Activated CD4-positive, alpha-beta T cell treated with anti-CD3 and anti-CD28 coated beads, Interleukin-2, amount 50 U/mL, for 4 hours (primary cell): ENCODE results near the gene NPDC1.
"Not testable (repeated sequence)": the region's sequence is repeated elsewhere in the genome, so short reads cannot be mapped to it uniquely, and the experiment has no call there.

Experiments
- DNase-seq, 2 experiments: peaks; one replicate each; pipeline ENCODE4 v3.0.0-alpha.2; 2020

NPDC1 gene

DNA sequence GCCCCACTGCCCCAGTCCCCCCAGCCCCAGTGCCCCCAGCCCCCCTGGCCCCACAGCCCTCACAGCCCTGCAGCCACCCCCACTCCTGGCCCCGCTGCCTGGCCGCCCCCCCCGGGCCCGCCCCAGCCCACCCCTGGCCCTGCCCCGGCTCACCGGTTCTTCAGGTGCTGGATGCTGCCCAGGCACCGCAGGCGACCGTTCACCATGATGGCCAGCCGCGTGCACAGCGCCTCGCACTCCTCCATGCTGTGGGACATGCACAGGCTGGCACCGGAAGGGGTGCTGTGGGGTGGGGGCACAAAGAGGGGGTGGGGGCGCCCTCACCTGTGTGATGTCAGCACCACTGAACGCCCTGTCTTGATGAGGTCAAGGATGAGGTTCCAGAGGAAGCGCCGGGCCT, 36.8 kb downstream of the NPDC1 start:
- DNase-seq, result no peak

DNA sequence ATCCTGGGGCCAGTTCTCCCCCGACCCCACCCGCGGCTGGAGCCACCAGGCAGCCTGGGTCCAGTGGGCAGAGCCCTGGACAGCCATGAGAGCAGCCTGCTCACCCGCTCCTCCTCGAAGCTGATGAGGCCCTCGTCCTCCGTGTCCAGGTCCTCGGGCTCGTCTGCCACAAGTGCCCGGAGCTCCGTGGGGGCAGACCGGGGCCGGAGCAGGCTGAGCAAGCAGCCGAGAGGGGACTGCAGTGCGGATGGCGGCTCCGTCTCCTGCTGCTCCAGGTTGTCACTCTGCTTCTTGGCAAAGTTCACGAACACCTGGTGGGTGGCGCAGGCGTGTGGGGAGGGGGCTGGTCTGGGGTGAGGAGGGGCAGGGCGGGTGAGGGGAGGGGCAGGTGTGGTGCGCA, 37.7 kb downstream of the NPDC1 start:
- DNase-seq, result no peak

DNA sequence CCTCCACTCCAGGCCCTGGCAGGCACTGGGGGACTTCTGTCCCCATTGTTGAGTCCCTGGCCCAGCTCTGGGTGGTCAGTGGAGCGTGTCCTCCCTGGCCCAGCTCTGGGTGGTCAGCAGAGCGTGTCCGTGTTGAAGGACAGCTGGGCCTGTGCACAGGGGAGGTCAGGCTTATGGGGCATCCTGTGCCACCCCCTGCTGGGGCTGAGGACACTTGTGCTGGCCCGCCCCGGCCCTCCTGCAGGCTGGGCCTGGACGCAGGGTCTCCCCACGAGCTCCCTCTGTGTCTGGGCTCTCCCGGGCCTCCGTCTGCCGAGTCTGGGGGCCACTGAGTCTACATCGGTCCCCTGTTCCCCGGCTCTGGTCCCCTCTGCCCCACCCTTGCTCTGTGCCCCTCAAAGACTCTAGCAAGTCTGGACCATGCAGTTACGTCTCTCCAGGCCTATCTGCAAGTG, 38.1 kb downstream of the NPDC1 start:
- DNase-seq, result no peak

DNA sequence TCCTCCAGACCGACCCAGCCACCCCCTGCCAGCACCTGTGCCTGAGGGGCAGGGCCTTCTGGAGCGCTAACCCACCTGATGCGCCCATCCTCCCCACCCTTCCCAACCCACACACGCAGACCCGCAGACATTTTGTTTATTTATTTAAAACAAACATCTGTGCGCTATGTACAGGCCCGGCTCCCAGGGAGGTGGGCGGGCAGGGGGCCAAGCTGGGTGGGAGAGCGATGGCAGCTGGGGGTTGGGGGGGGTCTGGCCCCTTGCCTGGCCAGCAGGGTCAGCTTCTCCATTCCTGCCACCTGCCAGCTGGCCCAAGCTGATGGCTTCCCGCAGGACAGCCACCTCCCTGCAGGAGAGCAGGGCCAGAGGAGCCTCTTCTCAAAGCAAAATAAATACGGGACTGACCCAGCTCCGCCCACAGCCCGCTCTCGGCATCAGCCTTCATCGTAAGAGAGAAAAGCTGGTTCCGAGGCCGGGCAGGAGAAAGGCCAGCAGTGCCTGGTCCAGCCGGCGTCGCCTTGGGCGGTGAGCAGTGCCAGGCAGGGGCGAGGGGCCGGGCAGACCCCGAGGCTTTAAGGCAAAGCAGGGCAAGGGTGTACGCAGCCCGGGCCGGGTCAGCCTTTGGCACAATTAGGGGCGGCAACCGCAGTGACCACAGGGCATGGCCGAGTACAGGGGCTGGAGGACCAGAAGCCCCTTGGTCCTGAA, 38.7 kb downstream of the NPDC1 start:
- DNase-seq, result no peak

DNA sequence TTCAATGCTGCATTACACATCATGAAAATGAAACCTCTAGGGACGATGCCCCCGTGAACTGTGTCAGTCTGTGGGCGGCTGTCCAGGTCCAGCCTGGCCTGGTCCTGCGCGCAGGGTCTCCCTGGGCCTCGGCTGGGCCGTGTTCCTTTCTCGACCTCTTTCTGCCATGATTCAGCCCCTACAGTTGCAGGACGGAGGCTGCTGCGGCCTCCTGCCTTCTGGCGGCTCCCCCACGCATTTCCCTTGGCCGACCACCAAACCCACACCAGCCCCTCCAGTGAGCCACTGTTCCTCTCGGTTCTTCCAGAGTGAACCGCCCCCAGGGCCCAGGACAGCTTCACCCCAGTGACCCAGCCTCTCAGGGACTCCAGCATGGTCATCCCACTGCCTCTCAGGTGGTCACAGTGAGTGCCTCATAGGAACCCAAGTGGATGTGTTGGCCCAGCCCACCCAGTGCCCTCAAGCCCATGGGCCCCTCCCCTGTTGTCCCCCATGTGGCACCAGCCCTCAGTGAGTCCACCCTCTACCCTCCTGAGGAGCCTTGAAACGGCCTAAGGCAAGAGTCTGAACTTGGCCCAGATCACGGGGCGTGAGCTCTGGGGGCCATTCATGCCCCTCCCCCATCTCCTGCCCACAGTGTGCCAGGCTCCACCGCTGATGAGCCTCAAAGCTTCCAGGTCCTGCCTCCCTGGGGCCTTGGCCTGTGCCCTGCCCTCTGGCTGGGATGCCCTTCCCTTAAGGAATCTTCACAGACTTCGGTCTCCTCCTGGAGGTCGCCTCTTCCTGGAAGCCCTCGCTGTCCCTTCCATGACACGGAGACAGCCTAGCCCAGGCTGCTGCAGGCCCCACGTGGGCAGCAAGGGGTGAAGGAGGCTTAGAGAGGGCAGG, 39.6 kb downstream of the NPDC1 start:
- DNase-seq, result no peak

DNA sequence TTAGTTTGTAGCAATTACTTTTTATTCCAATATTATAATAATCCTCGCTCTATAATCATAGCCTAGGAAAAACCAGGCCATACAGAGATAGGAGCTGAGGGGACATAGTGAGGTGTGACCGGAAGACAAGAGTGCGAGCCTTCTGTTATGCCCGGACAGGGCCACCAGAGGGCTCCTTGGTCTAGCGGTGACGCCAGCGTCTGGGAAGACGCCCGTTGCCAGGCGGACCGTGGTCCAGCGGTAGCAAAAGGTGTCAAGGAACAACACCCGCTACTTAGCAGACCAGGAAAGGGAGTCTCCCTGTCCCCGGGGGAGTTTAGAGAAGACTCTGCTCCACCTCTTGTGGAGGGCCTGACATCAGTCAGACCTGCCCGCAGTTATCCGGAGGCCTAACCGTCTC, 41.7 kb downstream of the NPDC1 start:
- DNase-seq, result not testable (repeated sequence)

DNA sequence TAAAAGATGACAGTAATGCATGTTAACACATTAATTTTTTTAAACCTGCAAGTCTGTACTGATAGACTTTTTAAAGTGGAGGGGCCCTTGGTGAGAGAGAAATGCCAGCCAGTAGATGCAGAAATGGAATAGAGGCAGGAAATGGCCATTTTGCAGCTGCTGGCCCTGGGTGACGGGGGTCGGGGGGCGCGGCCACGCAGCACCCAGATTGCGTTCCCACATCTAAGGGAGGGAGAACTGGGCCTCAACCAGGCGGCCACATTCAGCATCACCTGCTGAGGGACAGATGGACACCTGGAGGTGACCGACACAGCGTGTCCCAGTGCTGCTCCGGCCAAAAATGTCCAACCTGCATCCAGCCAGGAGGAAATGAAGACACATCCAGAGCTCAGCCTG, 43.3 kb downstream of the NPDC1 start:
- no peak for DNase-seq

DNA sequence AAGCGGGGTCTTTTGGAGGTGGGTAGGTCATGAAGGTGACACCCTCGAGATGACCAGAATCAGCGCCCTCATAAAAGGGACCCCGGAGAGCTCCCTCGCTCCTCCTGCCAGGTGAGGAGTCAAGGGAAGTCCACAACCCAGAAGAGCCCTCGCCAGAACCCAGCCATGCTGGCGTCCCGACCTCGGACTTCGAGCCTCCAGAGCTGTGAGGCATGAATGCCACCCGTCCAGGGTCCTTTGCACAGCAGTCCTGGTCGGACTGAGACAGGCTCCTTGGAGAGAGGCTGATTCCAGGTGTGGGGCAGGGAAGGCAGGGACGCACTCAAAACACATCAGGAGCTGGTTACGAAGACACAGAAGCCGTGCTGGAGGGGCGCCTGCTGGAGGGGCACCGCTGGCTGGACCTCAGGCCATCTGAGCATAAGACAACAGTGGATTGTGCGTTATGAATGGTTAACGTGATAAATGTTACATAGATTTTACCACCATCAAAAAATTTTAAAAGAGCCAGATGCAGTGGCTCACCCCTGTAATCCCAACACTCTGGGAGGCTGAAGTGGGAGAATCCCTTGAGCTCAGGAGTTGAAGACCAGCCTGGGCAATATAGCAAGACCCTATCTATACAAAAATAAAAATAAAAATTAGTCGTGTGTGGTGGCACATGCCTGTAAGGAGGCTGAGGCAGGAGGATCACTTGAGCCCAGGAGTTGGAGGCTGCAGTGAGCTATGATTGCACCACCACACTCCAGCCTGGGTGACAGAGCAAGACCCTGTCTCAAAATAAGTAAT, 43.9 kb downstream of the NPDC1 start:
- DNase-seq, result no peak

DNA sequence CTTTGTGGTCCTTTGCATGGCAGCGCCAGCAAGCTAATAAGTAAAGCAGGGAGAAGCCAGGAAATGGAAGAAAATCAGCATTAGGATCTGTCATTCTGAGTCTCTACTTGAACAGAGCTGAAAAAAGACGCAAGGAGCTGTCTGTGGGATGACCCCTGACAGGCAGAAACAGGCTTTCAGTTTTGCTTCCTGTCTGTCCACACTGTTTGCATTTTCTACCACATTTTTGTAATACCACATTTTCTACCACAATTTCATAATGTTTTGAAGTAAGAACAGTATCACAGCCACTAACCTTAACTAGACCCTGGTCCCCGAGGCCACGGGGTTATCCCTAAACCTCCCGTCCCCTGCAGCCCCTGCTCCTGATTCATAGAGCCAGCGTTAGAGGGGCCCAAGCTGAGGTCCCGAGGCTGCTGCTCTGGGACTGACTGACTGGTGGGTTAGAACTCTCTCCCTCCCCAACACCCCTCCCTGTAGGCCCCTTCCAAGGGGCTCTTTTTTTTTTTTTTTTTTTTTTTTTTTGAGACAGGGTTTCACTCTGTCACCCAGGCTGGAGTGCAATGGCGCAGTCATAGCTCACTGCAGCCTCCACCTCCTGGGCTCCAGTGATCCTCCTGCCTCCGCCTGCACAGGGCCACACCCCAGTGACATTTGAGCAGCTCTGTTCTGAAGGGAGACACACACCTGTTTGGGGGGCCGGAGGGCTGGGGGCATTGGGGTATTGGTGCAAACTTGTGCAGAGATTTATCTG, 45.6 kb downstream of the NPDC1 start:
- no peak for DNase-seq

DNA sequence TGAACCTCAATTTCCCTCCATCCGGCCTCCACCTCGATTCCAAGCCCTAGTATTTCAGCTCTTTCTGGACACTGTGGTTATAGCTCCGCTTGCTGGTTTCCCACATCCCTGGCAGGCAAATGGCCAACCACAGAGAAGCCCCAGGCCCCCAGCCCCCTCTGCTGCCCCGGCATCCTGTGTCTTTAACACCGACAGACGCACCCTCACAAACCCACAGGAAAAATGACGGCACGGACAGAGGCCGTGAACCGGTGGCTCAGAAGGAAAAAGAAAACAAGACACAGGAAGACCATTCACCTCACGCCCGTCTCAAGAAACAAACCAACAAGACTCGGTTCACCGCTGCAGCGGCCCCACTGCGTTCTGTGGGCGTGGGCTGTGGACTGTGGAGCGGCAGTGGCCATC, 48.1 kb downstream of the NPDC1 start:
- no peak for DNase-seq

DNA sequence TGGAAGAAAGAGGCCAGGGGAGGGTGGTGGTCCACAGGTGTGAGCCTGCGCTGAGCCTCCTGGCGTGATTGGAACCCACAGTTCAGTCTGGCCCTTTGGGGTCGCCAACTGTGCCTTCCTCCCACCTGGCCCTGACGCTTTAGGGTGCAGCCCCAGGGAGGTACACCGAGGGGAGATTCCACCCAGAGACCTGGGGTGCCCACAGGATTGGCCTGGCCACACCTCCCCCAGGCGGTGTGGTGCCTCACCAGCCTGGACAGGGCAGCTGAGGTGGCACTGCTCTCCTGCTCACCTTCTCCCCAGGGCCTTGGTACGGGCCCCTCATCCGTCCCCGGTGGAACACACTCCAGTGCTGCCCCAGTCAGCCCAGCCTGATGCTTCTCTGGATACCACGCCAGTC, 48.6 kb downstream of the NPDC1 start:
- DNase-seq, result no peak

DNA sequence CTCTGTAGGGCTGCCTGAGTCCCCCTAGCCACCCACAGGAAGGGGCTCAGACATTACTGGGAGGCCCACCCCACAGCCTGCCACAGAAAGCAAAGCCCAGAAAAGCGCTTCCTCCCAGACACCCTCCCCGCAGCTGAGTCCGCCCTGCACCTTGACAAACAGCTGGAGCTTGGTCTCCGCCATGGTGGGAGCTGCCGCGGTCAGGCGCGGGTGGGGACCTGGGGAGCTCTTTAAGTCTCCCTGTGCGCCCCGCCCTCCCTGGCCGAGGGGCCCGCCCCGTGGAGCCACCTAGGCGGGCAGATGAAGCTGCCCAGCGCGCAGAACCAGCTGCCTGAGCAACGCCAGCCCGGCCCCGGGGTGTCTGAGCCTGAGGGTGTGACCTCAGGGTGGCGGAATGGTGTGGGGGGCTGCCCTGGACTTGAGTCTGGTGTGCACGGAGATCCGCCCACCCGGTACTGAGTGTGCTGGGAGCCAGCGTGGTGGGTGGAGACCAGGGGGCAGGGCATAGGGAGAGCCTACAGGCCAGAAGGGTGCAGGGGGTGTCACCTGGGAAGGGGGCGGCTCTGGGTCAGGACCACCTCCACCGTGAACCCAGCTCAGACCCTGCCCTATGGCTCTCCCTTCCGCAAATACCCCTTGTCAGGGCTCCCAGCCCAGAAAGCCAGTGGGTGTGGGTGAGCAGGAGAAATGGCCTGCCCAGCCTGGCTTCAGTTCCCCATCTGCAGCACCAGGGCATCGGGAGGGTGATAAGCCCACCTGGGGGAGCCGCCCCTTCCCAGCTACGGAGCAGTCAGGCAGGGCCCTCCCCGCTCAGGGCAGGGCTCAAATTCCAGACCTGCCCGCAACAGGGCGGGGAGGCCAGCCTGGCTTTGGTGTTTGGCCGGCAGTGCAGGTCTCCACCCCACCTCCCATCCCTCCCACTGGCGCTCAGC, 49.4 kb downstream of the NPDC1 start, which contains the start of gene CLIC3:
Gene CLIC3, minus strand, starts transcription at position 208 of the 932 bp plus-strand sequence. Its CDS starts 25 bp downstream, at position 183.
- peak; percentile 17 to 19 for DNase-seq

DNA sequence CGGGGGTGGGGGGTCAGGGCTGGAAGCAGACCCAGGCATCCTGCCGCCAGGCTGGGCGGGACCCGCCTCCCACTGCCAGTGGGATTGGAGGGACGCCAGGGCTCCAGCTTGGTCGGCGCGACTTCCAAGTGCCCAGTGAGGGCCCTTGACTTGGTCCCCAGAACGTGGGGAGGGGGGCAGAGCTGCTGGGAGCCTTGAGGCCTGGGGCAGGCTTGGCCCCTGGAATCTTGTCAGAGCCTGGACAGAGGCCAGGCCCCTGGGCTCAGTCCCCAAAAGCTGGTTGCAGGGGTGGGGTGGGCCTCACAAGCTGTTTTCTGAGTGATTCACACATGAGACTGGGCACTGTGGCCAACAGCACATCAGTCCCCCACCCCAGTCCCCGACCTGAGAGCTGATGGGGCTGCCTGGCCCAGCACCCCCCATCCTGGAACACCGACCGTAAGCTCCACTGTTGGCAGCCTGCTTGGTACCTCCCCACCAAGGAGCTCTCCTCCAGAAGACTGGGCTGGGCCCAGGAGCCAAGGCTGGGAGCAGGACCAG, 50.1 kb downstream of the NPDC1 start:
- DNase-seq, result no peak

DNA sequence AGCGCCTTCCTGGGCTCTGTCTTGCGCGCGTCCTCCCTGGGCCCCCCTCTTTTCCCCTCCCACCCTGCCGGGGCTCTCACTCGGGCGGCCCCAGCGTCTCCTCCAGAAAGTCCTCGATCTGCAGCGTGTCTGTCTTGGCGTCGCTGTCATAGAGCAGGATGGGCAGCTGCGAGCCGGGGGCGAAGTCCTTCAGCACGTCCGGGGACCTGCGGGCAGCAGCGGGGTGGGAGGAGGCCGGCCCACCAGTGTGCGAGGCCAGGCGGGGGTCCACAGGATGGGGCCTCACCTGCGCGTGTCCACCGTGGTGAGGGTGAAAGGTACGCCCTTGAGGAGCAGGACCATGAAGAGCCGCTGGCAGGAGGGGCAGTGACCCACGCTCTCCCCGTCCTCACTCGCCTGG, 50.6 kb downstream of the NPDC1 start:
- DNase-seq, result no peak

DNA sequence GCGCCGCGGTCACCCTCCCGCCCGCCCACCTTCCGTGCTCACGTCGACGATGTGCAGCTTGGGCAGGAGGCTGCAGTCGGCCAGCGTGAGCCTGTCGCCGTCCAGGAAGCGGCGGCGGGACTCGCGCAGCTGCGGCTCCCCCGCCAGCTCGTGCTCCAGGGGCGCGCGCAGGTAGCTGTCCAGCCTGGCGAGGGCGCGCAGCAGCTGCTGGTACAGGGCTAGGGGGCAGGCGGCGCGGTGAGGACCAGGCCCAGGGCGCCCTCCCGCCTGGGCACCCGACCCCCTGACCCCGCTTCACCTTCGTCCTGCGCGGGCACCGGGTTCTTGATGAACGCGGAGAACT, 51.1 kb downstream of the NPDC1 start:
- no peak for DNase-seq

DNA sequence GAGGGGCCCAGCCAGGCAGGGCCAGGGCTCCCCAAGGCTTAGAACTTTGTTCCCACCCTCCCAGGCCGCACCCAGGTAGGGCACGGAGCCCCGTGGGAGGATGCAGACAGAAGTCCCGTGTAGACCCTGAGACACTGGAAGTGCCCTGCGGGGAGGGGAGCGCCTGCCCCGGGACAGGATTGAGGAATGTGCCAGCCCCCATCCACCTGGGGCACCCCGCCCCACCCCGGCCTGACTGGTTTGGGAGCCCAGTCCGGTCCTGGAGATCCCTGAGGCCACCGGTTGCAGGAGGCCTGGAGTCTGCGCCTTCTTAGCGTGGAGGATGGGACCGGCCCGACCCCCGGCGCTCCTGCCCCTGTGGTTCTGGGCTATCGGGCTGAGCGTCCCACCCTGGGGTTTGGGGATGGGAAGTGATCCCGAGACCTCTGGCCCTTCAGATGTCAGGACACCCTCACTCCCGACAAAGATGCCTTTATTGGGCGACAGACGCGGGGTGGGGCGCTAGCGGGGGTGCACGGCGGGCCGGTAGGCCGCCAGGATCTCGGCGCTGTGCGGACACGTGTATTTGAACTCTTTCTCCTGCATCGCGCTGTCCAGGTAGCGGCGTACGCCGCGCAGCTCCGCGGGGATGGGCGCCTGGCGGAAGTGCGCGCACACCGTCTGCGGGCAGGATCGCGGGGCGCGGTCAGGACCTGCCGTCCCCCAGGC, 51.6 kb downstream of the NPDC1 start:
- no peak for DNase-seq

DNA sequence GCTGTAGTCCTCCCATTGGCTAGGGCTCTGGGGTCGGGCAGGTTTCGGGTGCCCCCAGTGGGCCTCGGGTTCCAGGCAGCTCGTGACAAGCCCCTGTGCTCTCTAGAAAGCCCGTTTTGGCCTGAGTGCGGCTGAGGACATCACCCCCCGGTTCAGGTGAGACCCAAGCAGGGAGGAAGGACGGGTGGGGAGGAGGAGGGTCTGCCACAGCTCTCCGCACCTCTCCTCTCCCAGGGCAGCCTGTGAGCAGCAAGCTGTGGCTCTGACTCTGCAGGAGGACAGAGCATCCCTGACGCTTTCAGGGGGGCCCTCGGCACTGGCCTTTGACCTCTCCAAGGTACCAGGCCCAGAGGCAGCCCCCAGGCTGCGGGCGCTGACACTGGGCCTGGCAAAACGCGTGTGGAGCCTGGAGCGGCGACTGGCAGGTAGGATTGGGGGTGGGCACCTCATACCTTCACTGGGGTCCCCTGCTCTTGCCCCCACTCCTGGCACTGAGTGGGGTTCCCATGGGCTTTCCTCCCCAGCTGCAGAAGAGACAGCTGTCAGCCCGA, 53.1 kb downstream of the NPDC1 start:
- DNase-seq, result no peak

DNA sequence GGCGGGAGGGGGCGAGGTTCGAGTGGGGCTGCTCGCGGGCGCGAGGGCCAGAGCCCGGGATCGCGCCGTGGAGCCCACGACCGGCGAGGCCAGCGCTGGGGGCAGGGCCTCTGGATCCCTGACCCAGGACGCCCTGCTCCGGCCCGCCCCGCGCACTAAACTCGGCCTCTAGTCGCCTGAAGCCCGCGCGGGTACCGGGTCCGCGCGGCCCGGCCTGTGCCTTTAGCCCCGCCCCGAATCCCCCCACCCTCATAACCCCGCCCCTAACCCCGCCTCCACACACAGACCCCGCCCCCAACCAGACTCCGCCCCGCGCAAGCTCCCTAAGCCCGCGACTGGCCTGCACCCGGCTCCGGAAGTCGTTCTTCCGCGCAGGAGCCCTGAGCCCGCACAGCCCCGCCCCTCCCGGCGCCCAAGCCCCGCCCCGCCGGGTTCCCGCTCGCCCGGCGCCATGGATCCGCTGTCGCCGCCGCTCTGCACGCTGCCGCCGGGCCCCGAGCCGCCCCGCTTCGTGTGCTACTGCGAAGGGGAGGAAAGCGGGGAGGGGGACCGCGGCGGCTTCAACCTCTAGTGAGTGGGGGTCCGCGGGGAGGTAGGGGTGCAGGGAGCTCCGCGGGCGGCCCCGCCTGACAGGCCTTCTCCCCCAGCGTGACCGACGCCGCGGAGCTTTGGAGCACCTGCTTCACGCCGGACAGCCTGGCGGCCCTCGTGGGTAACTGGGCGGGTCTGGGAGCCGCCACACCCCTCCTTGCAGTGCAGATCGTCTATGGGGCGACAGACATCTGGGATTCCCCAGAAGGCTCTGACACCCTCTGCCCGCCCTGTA, 53.8 kb downstream of the NPDC1 start, which contains the start of gene PAXX:
Gene PAXX, plus strand, starts transcription at position 430 of the 826 bp plus-strand sequence. Its CDS starts 22 bp downstream, at position 452.
- peak; percentile 90 to 92 for DNase-seq
